GM18508 (cell line): Measurements from ENCODE around the gene ZBTB2.
"Not testable (repeated sequence)": the region's sequence is repeated elsewhere in the genome, so short reads cannot be mapped to it uniquely, and the experiment has no call there.

ENCODE experiments used
- ATAC-seq: cut with Tn5 transposase; IDR thresholded peaks from one replicate; pipeline ENCODE4 v1.9.1; 2021; ENCODE audit warnings: moderate number of reproducible peaks; ENCODE audit not compliant: insufficient read depth, unreplicated experiment

ZBTB2 gene

DNA sequence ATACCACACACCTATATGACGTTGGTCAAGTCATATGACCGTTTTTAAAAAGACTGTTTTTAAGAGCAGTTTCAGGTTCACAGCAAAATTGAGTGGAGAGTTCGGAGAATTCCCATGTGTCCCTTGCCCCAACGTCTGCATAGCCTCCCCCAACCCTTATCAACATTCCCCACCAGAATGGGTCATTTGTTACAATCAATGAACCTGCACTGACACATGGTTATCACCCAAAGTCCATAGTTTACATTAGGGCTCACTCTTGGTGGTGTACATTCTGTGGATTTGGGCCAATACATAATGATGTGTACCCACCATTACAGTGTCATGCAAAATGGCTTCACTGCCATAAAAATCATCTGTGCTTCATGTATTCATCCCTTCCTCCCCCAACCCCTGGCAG is 52.0 kb downstream of the ZBTB2 start:
- ATAC-seq = no peak

DNA sequence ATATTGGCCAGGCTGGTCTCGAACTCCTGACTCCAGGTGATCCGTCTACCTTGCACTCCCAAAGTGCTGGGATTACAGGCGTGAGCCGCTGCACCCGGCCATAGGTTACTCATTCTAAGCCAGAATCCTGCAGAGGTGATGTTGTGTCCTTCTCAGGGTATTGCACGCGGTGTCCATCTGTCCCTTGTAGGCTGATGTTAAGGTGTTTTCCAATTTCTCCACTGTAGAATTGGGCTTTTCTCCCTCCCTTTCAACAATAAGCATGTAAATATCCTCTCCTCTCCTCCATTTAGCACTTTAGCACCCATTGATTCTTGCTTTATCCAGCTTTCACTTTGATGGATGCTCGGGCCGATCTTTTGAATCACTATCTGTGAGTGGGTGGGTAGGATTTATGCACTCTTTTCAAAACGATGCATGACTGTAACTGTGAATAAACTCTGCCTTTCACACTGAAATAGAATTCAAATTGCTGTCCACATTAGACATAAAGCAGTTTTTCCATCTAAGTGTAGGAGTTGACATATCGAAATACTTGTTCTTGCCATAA is 52.6 kb downstream of the ZBTB2 start:
- no peak for ATAC-seq

DNA sequence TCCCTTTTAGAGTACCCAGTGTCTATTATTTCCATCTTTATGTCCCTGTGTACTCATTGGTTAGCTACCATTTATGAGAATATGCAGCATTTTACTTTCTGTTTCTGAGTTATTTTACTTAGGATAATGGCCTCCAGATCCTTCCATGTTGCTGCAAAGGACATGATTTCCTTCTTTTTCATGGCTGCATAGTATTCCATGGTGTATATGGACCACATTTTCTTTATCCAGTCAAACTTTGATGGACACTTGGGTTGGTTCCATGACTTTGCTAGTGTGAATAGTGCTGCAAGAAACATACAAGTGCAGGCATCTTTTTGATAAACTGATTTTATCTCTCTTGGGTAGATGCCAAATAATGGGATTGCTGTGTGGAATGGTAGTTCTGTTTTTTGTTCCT is 55.4 kb downstream of the ZBTB2 start:
- ATAC-seq = no peak

DNA sequence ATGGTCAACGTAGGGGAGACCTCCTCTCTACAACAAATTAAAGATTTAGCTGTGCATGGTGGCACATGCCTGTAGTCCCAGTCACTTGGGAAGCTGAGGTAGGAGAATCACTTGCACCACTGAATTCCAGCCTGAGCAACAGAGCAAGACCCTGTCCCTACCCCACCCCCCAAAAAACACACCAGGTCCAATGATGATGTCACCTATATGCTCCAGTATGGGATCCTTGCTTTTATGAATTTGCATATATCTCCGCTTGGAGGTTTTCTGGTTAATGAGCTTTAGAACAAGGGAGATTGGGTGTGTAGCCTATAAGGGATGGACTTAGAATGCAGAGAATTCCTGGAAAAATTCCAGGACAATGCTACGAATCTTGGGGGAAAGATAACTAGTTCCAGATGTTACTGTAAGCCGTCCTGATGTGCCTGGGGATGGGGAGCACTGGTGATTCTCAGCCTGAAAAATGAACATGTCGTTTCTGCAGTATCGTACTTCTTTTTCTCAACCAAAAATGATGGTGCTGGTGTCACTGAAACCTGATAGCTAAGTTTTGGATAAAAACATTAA is 61.1 kb downstream of the ZBTB2 start:
- no peak for ATAC-seq

DNA sequence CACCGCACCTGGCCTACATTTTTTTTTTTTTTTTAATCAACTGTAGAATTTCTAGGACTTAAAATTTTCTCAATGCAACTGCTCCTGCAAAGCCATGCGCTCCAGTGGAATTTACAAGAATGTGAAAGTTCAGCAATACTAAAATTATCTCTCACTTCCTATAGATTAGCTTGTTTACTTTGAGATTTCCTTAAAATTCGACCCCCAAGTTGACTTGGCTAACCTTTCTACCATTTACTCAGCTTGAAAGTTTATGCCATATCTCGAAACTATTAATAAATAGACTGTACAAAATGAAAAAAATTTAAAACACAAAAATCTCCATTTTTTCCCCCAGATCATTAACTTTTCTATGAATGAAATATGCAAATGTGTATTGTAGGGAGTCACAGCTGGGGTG is 64.3 kb downstream of the ZBTB2 start:
- ATAC-seq = no peak

DNA sequence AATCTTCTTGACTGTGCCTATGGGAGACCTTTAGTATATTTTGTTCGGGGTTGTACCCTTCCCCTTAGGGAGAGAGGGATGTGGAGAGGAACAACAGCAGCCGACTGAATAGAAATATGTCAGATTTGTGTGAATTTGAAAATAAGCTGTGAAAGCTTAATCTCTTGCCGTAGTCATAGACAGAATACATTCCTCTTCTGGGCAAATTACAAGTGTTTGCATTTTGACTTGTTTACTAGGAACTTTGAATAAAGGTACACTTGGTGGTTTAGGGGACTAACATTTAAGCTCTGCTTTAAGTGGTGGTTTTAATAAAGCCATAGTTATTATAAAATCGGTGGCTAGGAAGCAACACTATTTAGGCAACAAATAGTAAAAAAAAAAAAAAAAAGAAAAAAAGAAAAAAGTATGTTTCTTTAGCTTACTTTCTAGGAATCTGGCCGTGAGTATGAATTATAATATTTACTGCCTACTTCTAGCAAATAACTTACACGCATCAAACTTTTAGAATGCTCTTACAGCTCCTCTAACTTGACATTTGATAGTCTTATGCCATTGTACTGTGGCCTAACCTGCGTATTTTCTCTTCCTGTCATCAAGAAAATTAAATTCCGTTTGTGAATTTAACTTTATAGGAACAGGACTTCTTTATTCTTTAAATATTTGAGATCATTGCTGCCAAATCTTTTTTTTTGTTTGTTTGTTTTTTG is 65.1 kb downstream of the ZBTB2 start:
- no peak for ATAC-seq

DNA sequence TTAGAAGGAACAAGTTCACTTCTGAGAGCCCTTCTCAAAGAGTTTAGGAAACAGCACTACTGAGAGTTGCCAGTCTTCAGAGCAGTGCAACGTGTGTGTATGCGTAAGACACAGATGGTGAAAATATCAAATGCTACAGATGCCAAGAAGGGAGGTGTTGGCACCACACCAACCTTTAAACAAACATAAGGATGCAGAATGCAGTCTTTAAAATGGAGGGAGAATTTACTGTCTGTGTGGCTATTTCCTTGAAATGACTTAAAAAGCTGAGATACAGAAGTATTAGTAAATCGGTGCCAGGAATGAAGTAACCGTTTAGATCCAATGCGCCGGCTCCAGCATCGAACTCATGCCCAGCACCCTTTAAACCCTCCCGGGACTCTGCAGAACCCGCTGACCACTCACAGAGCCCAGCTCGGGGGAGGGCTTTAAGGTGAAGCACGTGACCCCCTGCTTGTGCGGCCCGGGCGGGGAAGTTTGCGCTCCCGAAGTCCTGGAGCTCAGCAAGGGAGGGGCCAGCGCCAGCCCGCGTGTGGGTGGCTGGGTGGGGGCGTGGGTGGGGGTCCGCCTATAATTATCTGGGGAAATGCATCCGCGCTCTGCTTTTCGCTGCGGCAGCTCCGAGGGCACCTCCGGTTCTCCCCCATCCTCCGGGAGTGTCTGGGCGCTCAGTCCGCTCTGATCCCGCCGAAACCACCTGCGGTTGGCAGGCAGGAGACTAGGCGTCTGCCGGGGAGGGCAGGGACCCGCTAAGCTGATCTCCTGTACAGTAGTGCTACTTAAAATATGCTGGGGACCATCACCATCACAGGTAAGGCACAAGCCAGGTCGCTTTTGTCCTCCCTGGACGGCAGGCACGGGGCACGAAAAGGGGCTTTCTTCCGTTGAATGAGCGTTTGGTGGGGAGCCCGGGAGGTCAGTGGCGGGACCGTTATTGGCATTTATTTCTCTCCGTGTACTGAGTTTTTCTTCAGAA is 66.0 kb downstream of the ZBTB2 start:
- no peak for ATAC-seq

DNA sequence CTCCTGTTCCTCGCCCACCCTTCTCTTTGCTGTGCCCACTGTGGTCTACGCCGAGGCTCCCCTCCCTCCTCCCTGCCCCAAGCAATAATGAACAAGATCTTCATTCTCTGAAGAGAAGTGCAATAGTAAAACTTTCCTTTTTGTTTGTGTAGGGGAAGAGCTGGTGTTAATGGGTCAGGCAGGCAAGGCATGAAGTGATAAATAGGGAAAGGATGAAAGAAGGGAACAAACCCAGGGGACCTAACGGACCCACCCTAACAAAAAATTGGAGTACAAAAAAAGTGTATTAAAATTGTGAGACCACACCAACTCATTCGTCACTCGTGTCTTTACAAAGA is 66.9 kb downstream of the ZBTB2 start:
- no peak for ATAC-seq

DNA sequence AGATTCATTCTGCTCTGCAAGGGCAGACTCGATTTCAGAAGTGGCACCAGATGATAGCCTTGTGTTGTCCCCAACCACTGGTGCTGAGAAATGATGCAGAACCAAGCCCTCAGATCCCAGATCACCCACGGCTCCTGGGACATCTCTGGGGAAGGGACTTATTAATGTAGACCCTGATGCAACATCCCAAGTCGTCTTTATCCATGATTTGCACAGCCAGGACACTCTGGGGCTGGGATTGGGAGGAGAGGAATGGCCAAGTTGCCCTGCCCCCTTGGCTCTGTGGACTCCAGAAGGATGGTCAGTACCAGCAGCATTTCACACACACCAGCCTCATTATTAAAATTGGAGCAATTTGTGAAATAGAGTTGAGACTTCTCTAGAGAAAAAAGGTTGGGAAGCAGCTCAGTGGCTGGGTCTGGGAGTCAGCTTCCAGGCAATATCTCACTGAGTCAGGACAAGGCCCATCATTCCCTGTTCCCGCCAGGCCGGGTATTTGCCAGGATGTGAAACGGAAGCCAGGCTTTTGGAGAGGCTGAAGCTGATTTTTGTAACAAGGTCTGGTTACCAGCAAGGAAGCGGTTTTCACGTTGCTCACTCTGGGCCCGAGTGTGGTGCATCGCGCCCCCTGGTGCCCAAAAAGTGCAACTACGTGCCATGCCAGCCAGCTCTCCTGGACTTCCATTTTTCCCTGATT is 67.4 kb downstream of the ZBTB2 start:
- no peak for ATAC-seq

DNA sequence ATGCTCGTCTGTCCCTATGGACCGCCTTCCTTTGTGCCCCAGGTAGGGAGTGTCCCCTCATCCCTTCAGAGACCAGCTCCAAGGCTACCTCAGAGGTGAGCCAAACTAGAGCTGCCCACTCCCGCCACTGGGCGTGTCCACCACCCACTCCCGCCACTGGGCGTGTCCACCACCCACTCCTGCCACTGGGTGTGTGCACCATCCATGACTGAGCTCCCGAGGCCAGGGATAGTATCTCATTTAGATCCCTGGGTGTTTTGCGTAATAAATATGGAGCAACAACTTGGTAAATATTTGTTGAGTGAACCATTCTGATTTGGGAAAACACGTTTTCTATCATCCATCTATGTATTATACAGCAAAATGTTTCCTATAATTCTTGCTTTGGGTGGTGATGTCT is 68.8 kb downstream of the ZBTB2 start:
- ATAC-seq = no peak

DNA sequence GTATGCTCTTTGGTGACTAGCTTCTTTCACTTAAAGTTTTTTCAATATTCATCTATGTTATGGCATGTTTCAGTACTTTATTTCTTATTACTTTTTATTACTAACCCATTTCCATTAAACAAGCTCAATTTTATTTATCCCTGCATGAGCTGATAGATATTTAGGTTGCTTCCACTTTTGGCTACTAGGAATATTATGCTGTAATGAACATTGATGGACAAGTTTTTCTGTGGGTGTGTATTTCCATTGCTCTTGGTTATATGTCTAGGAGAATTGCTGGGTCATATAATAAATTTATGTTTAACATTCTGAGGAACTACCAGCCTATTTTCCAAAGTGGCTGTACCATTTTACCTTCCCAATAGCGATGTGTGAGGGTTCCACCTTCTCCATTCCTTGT is 69.9 kb downstream of the ZBTB2 start:
- ATAC-seq = no peak

DNA sequence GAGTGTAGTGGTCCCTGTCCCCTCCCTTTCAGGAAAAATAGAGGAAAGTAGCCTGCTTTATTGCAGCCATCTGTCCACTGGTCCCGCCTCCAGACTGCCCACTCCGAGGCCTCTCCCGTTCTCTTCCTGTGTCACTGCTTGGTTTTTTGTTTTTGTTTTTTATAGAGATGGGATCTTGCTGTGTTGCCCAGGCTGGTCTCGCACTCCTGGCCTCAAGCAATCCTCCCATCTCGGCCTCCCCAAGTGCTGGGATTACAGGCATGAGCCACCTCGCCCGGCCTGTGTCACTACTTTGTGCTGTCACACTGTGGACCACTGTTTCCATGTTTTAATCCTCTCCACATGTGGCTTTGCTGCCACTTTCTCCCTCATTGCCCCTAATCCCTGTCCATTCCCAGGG is 71.2 kb downstream of the ZBTB2 start:
- no peak for ATAC-seq

DNA sequence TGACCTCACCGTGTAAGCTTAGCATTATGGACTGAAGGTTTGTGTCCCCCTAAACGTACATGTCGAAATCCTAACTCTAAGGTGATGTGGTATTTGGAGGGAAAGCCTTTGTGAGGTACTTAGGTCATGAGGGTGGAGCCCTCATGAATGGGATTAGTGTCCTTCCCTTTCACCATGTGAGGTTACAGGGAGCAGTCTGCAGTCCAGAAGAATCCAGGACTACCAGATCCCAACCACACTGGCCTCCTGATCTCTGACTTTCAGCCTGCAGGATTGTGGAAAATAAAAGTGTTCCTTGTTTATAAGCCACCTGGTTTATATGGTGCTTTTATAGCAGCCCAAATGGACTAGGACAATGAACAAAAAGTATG is 73.4 kb downstream of the ZBTB2 start:
- no peak for ATAC-seq

DNA sequence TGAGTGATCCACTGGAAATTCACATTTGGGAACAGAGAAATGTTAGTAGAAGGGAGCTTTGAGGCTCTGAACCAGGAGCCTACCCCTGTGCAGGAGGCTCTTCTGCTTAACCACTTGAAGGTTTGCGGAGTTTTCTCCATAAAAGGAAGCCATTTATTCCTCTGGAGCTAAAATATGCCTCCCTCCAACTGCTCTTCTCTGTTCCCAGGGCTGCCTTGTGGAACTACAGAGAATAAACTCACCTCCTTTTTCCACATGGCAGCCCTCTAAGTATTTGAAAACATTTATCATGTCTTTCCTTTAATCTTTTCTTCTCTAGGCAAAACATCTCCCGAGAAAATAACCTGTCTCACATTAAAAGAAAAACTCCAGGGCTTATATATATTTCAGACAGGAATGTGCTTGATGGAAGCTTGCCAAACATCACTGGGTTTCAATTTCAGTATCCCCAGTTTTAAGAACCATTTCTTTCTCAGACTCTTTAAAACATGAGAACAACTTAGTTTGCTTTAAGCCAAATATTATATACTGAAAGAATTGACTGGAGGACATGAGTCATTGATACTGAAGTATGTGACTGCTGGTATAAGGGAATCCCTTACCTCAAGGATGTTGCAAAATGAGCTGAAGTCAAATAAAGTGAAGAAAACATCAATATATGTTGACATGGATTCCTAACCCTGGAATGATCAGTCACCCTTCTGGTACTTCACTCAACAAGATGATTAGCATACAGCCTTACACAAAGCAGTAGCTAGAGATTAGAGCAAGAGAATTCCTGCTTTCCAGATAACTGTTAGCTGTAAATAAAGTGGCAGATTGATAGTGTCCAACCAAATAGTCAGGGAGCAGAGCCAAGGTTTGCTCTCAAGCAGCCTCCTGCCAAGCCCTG is 74.0 kb downstream of the ZBTB2 start:
- ATAC-seq = no peak

DNA sequence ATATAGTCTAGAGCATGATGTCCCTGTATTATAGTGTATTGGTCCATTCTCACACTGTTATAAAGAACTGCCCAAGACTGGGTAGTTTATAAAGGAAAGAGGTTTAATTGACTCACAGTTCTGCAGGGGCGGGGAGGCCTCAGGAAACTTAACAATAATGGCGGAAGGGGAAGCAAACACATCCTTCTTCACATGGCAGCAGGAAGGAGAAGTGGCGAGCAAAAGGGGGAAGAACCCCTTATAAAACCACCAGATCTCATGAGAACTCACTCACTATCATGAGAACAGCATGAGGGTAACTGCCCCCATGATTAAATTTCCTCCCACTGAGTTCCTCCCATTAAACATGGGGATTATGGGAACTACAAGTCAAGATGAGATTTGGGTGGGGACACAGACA is 75.7 kb downstream of the ZBTB2 start:
- not testable (repeated sequence) for ATAC-seq
